Endothelial cell (in vitro differentiated cells): ENCODE data around the gene KCNAB2. TPM values are rescaled to one million over a fixed set of nuclear protein-coding genes. Genes with fewer than 3 reads are reported as not detected.

Experiments used
- DNase-seq: peaks from one replicate; pipeline ENCODE4 v3.0.0; 2021; ENCODE audit warnings: low spot score
- H3K27ac Mint-ChIP-seq: one replicate; pipeline ENCODE4 v1.8.0; 2021; ENCODE audit warnings: mixed read lengths, inconsistent platforms; ENCODE audit not compliant: unreplicated experiment
- H3K27me3 Mint-ChIP-seq: one replicate; pipeline ENCODE4 v1.8.0; 2021; ENCODE audit warnings: mild to moderate bottlenecking, moderate library complexity, mixed read lengths, inconsistent platforms; ENCODE audit not compliant: unreplicated experiment
- H3K36me3 Mint-ChIP-seq: one replicate; pipeline ENCODE4 v1.8.0; 2021; ENCODE audit warnings: mild to moderate bottlenecking, low read depth, mixed read lengths, inconsistent platforms; ENCODE audit not compliant: unreplicated experiment
- H3K4me1 Mint-ChIP-seq: one replicate; pipeline ENCODE4 v1.8.0; 2021; ENCODE audit warnings: mild to moderate bottlenecking, mixed read lengths, inconsistent platforms; ENCODE audit not compliant: unreplicated experiment
- H3K4me3 Mint-ChIP-seq: one replicate; pipeline ENCODE4 v1.8.0; 2021; ENCODE audit warnings: mild to moderate bottlenecking, mixed read lengths, inconsistent platforms; ENCODE audit not compliant: unreplicated experiment
- H3K9me3 Mint-ChIP-seq: one replicate; pipeline ENCODE4 v1.8.0; 2021; ENCODE audit warnings: mixed read lengths, inconsistent platforms; ENCODE audit not compliant: unreplicated experiment
- total RNA-seq: library from RNA; stranded (reverse); fragmentation: NEBNext Ultra II Directional; extraction: Animal tissue kit (Norgen Biotek cat#: 25700); gene quantifications from one replicate; pipeline ENCODE4 v1.2.1, GENCODE V29; 2021; ENCODE audit not compliant: unreplicated experiment
- TF ChIP-seq, protein P1 (sequence below): fragments of 200-600 bp; sonication (generic); IDR thresholded peaks from one replicate; pipeline ENCODE4 v1.5.0; 2021; ENCODE audit warnings: antibody characterized with exemption; ENCODE audit not compliant: unreplicated experiment

The KCNAB2 gene
- total RNA-seq, 1 donor from 2014 or later = 4.1 TPM

DNA sequence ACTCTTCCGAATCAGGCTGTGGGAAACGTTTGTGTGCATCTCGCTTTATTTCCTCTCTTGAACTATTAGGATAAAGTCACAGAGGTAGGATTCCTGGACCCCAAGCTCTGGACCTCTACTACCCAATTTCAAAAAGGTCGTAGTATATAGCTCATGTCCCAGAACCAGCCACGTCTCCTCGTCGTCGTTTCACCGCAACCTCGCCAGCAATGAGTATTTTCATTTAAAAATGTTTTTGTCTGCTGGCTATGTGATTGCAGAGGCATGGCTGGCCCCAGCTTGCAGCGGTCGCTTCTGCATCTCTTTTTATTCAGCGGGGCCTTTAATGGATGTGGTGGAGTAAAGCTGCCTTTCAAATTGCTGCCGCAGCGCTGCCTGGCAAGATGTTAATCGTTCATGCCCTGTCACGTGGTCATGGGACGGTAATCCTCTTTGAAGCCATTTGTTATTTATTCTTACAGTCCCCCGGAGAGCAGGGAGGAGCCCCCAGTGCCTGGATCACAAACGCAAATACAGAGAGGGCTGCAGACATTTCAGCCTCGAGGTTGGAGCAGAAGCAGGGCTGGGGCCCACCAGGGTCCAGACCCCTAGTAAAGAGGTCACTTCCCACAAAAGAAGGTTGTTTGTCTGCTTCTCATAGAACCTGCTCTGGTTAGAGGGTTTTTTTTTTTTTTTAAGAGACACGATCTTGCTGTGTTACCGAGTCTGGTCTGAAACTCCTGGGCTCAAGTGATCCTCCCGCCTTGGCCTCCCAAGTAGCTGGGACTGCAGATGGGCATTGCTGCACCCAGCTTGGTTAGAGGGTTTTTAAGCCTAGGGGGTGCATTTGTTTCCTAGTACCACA is 41.9 kb upstream of the KCNAB2 start:
- H3K27me3 Mint-ChIP-seq = peaks cover 8% of the 10 kb centered on the region
- no peaks in the 10 kb centered on the region for H3K4me1 Mint-ChIP-seq
- TF ChIP-seq, protein P1, sequence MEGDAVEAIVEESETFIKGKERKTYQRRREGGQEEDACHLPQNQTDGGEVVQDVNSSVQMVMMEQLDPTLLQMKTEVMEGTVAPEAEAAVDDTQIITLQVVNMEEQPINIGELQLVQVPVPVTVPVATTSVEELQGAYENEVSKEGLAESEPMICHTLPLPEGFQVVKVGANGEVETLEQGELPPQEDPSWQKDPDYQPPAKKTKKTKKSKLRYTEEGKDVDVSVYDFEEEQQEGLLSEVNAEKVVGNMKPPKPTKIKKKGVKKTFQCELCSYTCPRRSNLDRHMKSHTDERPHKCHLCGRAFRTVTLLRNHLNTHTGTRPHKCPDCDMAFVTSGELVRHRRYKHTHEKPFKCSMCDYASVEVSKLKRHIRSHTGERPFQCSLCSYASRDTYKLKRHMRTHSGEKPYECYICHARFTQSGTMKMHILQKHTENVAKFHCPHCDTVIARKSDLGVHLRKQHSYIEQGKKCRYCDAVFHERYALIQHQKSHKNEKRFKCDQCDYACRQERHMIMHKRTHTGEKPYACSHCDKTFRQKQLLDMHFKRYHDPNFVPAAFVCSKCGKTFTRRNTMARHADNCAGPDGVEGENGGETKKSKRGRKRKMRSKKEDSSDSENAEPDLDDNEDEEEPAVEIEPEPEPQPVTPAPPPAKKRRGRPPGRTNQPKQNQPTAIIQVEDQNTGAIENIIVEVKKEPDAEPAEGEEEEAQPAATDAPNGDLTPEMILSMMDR = no peak
- H3K9me3 Mint-ChIP-seq = no peaks in the 10 kb centered on the region
- H3K36me3 Mint-ChIP-seq = no peaks in the 10 kb centered on the region
- no peak overlapping the region for H3K27ac Mint-ChIP-seq
- no peak for DNase-seq
- no peak overlapping the region for H3K4me3 Mint-ChIP-seq

DNA sequence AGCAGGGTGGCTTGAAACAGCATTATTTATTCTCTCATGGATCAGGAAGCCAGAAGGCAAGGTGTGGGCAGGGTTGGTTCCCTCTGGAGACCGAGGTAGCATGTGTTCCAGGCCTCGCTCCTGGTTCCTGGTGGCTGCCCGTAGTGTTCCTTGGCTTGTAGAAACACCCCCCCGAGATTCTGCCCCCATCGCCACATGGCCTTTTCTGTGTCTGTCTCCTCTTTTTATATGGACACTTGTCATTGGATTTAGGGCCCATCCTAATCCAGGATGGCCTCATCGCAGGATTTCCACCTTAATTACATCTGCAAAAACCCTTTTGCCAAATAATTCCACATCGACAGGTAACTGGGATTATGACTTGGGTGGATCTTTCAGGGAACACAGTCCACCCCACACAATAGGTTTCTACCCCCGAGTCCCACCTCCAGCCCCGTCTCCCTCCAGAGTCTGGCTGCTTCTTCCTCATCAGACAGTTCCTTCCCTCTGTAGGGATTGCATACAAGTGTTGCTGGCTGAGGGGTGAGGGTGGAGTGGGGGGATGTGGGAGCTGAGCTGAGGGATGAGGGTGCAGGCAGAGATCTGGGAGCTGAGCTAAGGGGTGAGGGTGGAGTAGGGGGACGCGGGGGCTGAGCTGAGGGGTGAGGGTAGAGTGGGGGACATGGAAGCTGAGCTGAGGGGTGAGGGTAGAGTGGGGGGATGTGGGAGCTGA is 41.1 kb upstream of the KCNAB2 start:
- Mint-ChIP-seq H3K4me1 (no peaks in the 10 kb centered on the region), H3K27me3 (peaks cover 8% of the 10 kb centered on the region), H3K27ac (no peak overlapping the region), H3K4me3 (no peak overlapping the region), H3K9me3 (no peaks in the 10 kb centered on the region), H3K36me3 (no peaks in the 10 kb centered on the region)
- no peak for DNase-seq
- TF ChIP-seq, protein P1 = no peak

DNA sequence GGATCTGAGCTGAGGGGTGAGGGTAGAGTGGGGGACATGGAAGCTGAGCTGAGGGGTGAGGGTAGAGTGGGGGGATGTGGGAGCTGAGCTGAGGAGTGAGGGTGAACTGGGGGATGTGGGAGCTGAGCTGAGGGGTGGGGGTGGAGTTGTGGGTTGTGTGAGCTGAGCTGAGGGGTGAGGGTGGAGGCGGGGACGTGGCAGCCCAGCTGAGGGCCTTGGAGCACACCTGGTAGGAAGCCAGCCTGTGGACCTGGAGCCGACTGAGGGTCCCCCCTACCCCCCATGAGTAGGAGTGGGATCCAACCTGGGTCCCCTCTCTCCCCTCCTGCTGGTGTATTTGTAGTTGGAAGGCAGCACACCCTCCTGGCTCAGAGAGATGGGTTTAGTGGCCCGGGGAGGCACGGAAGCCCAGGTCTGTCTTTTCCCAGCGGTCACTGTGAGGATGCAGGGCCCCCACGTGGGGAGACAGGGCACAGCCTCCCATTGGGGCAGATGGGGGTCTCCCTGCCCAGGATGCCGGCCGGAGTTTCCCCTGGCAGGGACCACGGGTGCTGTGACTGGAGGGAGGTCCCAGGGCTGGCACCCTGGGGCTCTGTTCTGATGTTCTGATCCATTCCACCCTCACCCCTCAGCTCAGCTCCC is 40.3 kb upstream of the KCNAB2 start:
- TF ChIP-seq, protein P1 = no peak
- DNase-seq = no peak
- H3K4me1 Mint-ChIP-seq = no peaks in the 10 kb centered on the region

DNA sequence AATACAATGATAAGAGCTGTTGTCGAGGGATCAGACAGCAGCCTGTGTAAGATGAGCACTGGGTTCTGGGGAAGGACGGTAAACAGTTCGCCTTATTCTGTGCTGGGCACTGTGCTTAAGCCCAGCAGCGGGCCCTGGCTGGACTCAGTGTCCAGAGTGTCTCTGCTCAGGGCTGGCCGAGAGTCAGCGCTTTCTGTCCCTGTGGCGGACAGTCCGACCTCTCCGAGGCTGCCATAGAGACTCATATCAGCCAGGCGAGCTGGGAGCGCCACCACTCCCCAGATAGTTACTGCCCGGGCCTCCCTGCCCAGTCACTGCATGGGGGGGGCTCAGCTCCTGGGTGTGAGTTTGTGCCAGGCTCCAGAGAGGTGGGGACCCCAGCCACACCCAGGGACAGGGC is 38.8 kb upstream of the KCNAB2 start:
- TF ChIP-seq, protein P1 = no peak
- Mint-ChIP-seq H3K27ac (no peak overlapping the region), H3K9me3 (no peaks in the 10 kb centered on the region), H3K4me3 (no peak overlapping the region), H3K36me3 (no peaks in the 10 kb centered on the region), H3K4me1 (no peaks in the 10 kb centered on the region), H3K27me3 (peaks cover 10% of the 10 kb centered on the region)
- DNase-seq = no peak

More for the DNA sequence above, 40.3 kb upstream of the KCNAB2 start:
- no peak overlapping the region for H3K4me3 Mint-ChIP-seq
- peaks cover 6% of the 10 kb centered on the region for H3K27me3 Mint-ChIP-seq
- H3K27ac Mint-ChIP-seq = no peak overlapping the region
- H3K36me3 Mint-ChIP-seq = no peaks in the 10 kb centered on the region
- no peaks in the 10 kb centered on the region for H3K9me3 Mint-ChIP-seq
